GM19455 (cell line): ENCODE data around the gene TBKBP1.

Experiments
- ATAC-seq: cut with Tn5 transposase; IDR thresholded peaks from one replicate; pipeline ENCODE4 v1.9.1; 2021; ENCODE audit not compliant: unreplicated experiment

TBKBP1 gene

DNA sequence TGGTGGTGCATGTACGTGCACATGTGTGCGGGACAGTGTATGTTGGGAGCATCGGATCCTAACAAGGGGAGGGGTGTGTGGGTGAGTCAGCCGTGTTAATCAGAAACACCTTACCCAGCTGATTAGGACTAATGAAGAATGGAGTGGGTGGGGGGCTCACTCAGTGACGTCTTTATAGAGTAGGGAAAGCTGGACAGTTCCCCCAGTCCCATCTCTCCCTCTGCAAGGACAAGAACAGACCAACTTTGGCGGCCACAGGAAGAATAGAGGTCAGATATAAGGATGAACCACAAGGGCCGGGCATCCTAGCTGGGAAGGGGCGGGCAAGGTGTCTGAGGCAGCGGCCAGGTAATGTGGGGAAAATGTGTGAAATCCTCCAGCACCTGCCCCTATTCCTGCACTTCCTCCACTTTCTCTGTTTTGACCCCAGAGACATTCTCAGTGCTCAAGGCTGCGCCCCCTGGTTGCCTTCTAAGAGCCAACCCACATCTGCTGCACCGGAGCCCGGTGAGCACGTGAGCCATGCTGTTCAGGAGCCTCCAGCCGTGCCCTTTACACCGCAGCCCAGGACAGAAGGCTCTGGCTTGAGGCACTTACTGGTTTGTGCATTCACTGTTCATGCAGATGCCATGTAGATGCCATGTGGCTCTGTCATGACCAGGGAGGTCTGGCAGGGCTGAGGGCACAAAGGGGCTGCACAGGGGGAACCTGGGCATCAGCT lies 20.2 kb downstream of the TBKBP1 start:
- ATAC-seq: no peak

DNA sequence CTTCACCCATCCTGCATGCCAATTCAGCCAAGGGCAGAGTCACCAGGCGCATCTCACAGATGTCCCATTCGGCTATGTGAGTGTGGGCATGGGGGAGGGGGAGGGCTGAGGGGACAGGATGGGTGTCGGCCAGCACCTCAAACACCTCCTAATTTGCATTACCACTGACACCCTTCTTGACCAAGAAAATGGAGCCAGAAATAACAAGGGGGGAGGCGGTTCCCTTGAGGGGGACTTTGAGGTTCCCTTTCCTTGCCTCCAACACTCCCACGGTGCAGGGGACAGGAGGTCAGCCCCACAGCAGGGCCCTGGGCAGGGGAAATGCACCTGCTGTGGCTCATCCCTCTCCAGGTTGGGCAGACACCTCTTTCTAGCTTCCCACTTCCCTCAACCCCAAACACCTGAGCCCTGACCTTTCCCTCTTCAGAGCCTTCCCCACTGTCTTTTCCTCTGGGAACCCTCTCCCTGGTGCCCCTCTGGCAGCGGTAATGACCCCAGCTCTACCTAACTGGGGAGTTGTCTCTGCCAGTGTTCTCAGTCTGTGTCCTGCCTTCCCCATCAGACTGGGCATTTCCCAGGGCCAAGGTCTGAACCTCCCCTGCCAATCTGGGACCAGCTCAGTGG lies 20.9 kb downstream of the TBKBP1 start:
- no peak for ATAC-seq

GRCh38 chr17:47715669-47716325 lies 21.8 kb downstream of the TBKBP1 start:
- no peak for ATAC-seq

GRCh38 chr17:47716375-47716774 lies 22.4 kb downstream of the TBKBP1 start:
- no peak for ATAC-seq

GRCh38 chr17:47717261-47717697 lies 23.3 kb downstream of the TBKBP1 start:
- ATAC-seq: no peak

DNA sequence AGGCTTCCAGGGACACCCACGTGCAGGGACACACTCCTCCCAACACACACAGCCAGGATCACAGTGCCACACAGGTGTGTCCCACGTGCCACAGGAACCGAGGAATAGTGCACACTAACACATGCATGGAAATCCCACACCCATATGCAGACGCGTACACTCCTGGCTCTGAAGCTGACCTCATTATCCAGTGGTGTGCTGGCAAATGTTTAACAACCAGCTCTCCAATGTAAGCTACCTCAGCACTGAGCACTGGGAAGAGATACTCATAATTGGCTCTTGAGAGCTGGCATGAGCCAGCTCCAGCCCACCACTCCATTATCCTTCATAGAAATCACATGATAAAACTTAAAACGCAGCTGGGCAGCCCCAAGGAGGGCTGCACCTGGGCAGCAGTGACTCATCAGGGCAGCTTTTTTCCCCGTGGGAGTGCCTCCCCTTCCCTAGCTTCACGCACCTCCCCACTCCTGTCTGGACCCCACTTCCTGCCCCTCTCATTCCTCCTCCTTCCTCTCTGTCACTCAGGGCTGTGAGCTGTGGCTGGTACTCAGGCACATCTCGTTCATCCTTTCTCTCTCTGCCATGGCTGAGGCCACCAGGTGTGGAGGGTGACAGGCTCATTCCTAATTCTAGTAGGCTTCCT lies 24.1 kb downstream of the TBKBP1 start:
- ATAC-seq: no peak

DNA sequence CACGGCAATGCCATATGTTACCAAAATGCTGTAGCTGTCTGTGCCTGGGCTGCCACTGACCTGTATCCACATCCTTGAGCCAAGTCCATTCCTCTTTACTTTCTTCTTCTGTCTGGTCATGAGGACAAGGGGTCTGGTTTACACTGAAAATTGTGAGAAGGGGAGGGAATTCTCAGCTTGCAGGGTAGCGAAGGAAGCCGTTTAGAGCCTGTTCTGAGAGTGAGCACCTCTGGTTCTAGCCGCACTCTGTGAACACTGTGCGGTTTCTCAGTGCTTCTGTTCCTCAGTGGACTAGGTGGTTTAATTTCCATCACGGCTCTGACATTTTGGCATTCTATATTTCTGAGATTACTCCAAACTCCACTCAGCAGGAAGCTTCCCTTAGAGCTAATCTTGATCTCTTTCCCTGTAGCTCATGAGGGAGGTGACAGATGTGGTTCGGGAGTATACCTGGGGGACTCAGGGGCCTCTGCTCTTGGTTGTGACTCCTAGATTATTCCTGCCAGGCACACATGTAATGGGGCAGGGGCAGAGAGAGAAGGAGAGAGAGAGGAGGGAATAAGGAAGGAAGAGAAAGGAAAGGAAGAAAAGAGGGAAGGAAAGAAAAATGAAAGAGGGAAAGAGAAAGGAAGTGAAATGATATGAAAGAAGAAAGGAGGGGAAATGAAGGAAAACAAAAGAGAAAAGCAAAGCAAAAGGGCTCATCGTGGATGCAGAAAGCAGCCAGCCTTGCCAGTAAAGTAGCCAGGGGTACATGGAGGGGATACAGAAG lies 24.9 kb downstream of the TBKBP1 start:
- no peak for ATAC-seq

GRCh38 chr17:47719411-47720152 lies 25.6 kb downstream of the TBKBP1 start:
- no peak for ATAC-seq

DNA sequence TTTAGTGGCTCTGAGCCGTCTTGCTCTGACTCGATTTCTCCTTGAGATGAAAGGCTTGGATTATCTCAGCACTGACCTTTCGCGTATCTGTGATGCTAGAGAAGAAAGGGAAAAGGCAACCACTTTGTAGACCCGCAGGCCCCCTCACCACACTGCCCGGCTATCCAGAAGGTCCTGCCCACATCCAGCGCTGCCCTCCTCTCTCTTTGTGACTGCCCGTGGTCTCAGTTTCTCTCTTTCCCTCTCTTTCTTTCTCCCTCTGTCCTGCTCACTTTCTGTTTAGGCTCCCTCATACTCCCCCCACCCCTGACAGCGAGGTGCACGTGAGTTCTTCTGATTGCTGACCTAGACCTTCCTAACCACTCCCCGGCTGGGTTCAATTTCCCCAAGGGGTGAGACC lies 26.2 kb downstream of the TBKBP1 start:
- ATAC-seq: no peak

- ATAC-seq: no peak
Measured at GRCh38 chr17:47720754-47721533, 27.0 kb downstream of the TBKBP1 start.

- no peak for ATAC-seq
Measured at GRCh38 chr17:47721725-47722124, 27.8 kb downstream of the TBKBP1 start.

DNA sequence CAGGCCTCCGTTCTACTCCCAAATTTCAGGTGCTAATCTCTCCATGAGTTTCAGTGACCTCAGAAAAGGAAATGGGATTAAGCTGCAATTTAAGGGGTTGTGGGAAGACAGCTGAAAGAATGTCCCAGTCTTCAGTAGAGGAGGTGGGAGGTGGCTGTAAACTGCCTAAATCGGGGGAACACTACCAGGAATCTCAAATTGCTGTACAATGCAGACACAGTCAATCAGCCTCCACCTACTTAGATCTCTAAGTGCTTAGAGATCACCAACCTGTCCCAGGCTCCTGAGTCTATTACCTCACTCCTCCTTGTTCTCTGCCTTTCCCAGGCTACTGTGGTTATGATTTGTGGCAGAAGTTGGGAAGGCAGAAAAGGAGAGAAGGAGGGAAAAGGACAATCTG lies 30.7 kb downstream of the TBKBP1 start:
- ATAC-seq: no peak

- ATAC-seq: no peak
Measured at GRCh38 chr17:47725446-47726111, 31.6 kb downstream of the TBKBP1 start.

DNA sequence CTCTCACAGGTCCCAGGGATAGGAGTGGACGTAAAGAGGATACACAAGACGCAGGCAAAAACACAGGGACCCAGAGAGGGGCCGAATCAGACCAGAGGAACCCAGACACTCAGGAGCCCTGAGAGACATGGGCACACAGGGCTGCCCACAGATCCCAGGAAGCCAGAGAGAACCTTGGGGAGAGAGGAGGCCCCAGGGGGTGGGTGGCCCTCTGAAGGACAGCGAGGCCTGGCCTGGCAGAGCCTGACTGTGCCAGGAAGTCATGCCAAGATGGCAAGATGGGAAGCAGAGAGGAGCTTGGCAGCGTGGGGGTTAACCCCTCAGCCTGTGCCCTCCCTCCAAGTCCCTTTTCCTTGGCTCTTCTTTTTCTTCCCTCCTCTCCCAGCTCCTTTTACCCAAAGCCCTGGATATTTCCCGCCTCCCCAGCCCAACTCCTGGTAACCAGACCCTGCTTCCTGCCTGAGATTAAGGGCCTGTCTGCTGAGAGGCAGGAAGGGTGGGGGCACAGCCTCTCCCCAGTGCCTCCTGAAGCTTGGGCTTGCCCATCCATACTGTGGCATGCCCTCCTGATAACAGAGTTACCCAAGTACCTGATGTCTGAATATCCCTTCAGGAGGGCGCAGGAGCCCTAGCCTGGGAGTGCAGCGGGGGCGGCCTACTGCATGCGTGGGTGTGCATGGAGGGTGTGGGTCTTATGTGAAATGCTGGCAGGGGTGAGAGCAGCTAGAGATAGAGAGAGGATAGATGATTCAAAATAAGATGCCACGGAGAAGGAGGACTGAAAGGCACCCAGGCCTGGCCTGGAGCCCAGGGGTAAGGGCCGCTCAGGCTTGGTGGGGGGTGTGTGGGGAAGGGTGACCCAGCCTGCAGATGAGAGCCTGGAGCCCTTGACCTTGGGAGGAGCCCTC lies 33.1 kb downstream of the TBKBP1 start:
- ATAC-seq: no peak

DNA sequence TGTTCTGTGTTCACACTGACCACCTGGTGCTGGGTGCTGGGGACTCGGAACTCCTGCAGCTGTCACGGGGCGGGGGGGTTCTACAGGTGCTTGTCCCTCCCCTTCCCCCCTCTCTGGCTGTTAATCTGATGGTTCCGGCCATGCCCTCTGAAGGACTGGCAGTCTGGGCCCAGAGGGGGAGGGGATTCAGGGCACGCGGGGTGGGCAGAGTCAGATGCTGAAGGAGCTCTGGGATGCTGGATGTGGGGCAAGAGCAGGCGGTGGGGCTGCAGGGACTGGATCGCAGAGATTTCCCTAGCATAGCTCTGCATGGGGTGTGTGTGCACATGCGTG lies 33.7 kb downstream of the TBKBP1 start:
- ATAC-seq: no peak

DNA sequence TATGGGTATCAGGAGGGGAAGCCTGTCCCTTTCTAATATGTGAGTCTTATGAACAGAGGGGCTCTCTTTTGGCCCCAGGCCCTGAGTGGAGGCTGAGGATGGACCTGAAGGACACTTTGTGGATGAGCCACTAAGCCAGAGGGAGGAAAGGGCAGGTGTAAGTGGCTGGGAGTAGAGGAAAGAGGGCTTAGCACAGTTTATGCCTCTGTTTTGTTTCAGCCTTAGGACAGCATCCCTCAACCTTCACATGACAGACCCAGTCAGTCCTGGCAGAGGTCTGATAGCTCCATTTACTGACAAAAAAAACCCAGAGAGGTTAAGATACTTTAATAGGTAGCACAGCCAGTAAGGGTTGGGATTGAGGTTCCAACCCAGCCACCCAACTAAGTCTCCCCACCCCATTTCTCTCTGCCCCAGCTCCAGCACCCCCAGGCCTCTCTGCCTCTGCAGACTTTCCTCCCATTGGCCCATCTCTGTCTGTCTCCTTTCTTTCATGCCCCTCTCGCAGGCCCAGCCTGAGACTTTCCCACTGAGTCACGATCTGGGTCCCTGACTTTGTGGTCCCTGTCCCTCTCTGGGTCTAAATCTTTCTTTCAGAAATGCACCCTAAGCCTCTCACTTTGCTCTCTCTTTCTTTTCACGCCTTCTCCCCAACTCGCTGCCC lies 34.4 kb downstream of the TBKBP1 start:
- no peak for ATAC-seq

- ATAC-seq: no peak
Measured at GRCh38 chr17:47729476-47729875, 35.5 kb downstream of the TBKBP1 start.

GRCh38 chr17:47730681-47731080 lies 36.7 kb downstream of the TBKBP1 start:
- ATAC-seq: no peak
